HepG2 (cell line): ENCODE data around the gene LEAP2. TPM values are rescaled to one million over a fixed set of nuclear protein-coding genes. Genes with fewer than 3 reads are reported as not detected.

Source experiments
- KDM1A ChIP-seq: IDR thresholded peaks from 2 replicates; pipeline ENCODE4 v1.6.1; 2016; ENCODE audit warnings: missing compliant biosample characterization
- MED8 ChIP-seq: sonication (generic); formaldehyde crosslinking; IDR thresholded peaks from 2 replicates; pipeline ENCODE4 v1.8.1; 2023; ENCODE audit warnings: mild to moderate bottlenecking, missing genetic modification reagents; ENCODE audit not compliant: insufficient replicate concordance
- MTF1 ChIP-seq: sonication (generic); formaldehyde crosslinking; IDR thresholded peaks from 2 replicates; pipeline ENCODE4 v1.5.0; 2020; ENCODE audit warnings: missing genetic modification reagents
- SNAI1 ChIP-seq: sonication (generic); formaldehyde crosslinking; IDR thresholded peaks from 2 replicates; pipeline ENCODE4 v1.5.0; 2020; ENCODE audit warnings: mild to moderate bottlenecking, missing genetic modification reagents, borderline replicate concordance
- ZNF3 ChIP-seq: IDR thresholded peaks from 2 replicates; pipeline ENCODE4 v1.7.0; 2017; ENCODE audit warnings: inconsistent platforms
- ZNF530 ChIP-seq: sonication (generic); formaldehyde crosslinking; IDR thresholded peaks from 2 replicates; pipeline ENCODE4 v1.5.0; 2020; ENCODE audit warnings: low read depth, mild to moderate bottlenecking, missing genetic modification reagents
- ZSCAN12 ChIP-seq: sonication (generic); formaldehyde crosslinking; IDR thresholded peaks from 2 replicates; pipeline ENCODE4 v1.9.0; 2021; ENCODE audit warnings: mild to moderate bottlenecking, missing genetic modification reagents
- polyA plus RNA-seq, 8 experiments: library from polyadenylated mRNA; depleted of rRNA in 3 of 8; stranded (reverse) in 7 of 8; unstranded in 1 of 8; fragments of >200 nt; fragmentation: Illumina TruSeq in 4 of 8; extraction: Trizol in 4 of 8; gene quantifications; 2 replicates each; pipeline versions ENCODE4 v1.2.1 to v1.2.3, GENCODE V29; 2011 to 2016; ENCODE audit warnings: low read depth in 4 of 8, missing spikeins in 1 of 8, mixed read lengths in 1 of 8; ENCODE audit not compliant: insufficient read depth in 1 of 8
- total RNA-seq, 5 experiments: library from RNA; depleted of rRNA; stranded (reverse); fragments of >200 nt; fragmentation: Illumina TruSeq; extraction: Trizol; gene quantifications; 2 replicates each; pipeline ENCODE4 v1.2.3, GENCODE V29; 2016; ENCODE audit warnings: low read depth in 1 of 5
- TF ChIP-seq, protein P1 (sequence below): sonication (generic); formaldehyde crosslinking; IDR thresholded peaks from 2 replicates; pipeline ENCODE4 v1.4.0; 2020; ENCODE audit warnings: mild to moderate bottlenecking, missing genetic modification reagents
- TF ChIP-seq, protein P2 (sequence below): sonication (generic); formaldehyde crosslinking; IDR thresholded peaks from 2 replicates; pipeline ENCODE4 v1.8.0; 2022; ENCODE audit warnings: missing genetic modification reagents, mild to moderate bottlenecking, inconsistent platforms, borderline replicate concordance
- TF ChIP-seq, protein P3 (sequence below): sonication (generic); formaldehyde crosslinking; IDR thresholded peaks from 2 replicates; pipeline ENCODE4 v1.4.0; 2020; ENCODE audit warnings: missing genetic modification reagents, mild to moderate bottlenecking, borderline replicate concordance
- TF ChIP-seq, protein P4 (sequence below): sonication (generic); formaldehyde crosslinking; IDR thresholded peaks from 2 replicates; pipeline ENCODE4 v1.8.0; 2022; ENCODE audit warnings: mild to moderate bottlenecking, missing genetic modification reagents, borderline replicate concordance

LEAP2 gene
- total and polyA plus RNA-seq, 2 of the 13 experiments (the other 11 are each of a cell fraction or from before 2014, with no cell fraction given), result 23.9 to 51.9 TPM

DNA sequence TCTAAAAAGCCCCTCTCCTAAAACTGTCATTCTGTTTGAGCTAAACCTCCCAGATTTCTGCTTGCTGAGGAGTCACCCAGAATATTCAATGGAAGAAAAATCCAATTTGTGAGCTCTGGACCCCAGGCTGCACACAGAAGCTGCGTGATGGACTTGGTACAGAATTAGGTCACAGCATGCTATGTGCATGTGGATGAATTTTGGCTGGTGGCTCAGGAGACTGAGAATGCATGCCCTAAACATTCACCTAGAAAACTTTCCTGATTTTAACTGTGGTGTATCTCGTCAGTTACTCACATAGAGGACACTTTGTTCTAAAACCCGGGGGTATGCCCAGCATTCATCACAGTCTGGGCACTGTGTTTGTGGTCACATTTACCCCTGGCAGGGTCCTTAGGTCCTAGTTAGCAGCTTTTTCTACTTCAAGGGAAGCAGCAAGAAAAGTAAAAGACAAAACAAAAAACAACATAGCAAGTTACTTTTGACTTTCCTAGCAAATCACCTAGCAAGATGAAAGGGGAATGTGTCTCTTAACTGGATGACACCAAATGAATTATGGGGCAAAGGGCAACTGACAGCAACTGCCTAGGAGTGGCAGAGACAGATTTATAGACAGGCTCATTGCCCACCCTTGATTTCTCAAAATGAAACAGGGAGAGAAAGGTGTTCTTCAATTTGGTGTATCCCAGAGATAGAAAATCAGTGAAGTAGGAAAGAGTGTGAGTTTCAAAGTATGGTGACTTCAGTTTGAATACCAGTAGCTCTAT is 34.8 kb upstream of the LEAP2 start (continued):
- TF ChIP-seq, protein P1, sequence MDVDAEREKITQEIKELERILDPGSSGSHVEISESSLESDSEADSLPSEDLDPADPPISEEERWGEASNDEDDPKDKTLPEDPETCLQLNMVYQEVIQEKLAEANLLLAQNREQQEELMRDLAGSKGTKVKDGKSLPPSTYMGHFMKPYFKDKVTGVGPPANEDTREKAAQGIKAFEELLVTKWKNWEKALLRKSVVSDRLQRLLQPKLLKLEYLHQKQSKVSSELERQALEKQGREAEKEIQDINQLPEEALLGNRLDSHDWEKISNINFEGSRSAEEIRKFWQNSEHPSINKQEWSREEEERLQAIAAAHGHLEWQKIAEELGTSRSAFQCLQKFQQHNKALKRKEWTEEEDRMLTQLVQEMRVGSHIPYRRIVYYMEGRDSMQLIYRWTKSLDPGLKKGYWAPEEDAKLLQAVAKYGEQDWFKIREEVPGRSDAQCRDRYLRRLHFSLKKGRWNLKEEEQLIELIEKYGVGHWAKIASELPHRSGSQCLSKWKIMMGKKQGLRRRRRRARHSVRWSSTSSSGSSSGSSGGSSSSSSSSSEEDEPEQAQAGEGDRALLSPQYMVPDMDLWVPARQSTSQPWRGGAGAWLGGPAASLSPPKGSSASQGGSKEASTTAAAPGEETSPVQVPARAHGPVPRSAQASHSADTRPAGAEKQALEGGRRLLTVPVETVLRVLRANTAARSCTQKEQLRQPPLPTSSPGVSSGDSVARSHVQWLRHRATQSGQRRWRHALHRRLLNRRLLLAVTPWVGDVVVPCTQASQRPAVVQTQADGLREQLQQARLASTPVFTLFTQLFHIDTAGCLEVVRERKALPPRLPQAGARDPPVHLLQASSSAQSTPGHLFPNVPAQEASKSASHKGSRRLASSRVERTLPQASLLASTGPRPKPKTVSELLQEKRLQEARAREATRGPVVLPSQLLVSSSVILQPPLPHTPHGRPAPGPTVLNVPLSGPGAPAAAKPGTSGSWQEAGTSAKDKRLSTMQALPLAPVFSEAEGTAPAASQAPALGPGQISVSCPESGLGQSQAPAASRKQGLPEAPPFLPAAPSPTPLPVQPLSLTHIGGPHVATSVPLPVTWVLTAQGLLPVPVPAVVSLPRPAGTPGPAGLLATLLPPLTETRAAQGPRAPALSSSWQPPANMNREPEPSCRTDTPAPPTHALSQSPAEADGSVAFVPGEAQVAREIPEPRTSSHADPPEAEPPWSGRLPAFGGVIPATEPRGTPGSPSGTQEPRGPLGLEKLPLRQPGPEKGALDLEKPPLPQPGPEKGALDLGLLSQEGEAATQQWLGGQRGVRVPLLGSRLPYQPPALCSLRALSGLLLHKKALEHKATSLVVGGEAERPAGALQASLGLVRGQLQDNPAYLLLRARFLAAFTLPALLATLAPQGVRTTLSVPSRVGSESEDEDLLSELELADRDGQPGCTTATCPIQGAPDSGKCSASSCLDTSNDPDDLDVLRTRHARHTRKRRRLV (CRISPR knock-in tag), result no peak
- no peak for TF ChIP-seq KDM1A (CRISPR knock-in tag)
- TF ChIP-seq, protein P2, sequence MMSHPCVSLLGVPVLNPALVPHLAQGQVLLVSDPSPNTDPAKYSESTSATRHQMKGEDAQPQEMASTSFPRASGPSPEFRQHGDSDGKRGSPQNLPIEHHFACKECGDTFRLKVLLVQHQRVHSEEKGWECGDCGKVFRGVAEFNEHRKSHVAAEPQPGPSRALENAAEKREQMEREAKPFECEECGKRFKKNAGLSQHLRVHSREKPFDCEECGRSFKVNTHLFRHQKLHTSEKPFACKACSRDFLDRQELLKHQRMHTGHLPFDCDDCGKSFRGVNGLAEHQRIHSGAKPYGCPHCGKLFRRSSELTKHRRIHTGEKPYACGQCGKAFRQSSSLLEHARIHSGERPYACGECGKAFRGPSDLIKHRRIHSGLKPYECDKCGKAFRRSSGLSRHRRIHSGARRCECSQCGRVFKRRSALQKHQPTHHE (CRISPR knock-in tag), result no peak
- TF ChIP-seq SNAI1 (CRISPR knock-in tag), result no peak
- TF ChIP-seq ZNF530 (CRISPR knock-in tag), result no peak
- TF ChIP-seq MTF1 (CRISPR knock-in tag), result no peak
- TF ChIP-seq MED8 (CRISPR knock-in tag), result no peak
- no peak for TF ChIP-seq ZNF3 (CRISPR knock-in tag)
- TF ChIP-seq, protein P3, sequence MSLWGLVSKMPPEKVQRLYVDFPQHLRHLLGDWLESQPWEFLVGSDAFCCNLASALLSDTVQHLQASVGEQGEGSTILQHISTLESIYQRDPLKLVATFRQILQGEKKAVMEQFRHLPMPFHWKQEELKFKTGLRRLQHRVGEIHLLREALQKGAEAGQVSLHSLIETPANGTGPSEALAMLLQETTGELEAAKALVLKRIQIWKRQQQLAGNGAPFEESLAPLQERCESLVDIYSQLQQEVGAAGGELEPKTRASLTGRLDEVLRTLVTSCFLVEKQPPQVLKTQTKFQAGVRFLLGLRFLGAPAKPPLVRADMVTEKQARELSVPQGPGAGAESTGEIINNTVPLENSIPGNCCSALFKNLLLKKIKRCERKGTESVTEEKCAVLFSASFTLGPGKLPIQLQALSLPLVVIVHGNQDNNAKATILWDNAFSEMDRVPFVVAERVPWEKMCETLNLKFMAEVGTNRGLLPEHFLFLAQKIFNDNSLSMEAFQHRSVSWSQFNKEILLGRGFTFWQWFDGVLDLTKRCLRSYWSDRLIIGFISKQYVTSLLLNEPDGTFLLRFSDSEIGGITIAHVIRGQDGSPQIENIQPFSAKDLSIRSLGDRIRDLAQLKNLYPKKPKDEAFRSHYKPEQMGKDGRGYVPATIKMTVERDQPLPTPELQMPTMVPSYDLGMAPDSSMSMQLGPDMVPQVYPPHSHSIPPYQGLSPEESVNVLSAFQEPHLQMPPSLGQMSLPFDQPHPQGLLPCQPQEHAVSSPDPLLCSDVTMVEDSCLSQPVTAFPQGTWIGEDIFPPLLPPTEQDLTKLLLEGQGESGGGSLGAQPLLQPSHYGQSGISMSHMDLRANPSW, result no peak
- TF ChIP-seq, protein P4, sequence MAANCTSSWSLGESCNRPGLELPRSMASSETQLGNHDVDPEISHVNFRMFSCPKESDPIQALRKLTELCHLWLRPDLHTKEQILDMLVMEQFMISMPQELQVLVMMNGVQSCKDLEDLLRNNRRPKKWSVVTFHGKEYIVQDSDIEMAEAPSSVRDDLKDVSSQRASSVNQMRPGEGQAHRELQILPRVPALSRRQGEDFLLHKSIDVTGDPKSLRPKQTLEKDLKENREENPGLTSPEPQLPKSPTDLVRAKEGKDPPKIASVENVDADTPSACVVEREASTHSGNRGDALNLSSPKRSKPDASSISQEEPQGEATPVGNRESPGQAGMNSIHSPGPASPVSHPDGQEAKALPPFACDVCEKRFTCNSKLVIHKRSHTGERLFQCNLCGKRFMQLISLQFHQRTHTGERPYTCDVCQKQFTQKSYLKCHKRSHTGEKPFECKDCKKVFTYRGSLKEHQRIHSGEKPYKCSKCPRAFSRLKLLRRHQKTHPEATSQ (CRISPR knock-in tag), result no peak
- no peak for TF ChIP-seq ZSCAN12 (CRISPR knock-in tag)
